HepG2 (cell line): ENCODE measurements around the gene DCAF6.
A peak's percentile ranks its signal among the peaks of the same experiment; 100 is the strongest.

ENCODE experiments used
- ATF3 ChIP-seq: sonication (generic); formaldehyde crosslinking; IDR thresholded peaks from 2 replicates; pipeline ENCODE4 v1.4.0; 2020; ENCODE audit warnings: missing genetic modification reagents
- BHLHE40 ChIP-seq: IDR thresholded peaks from 2 replicates; pipeline ENCODE4 v1.6.1; 2011; ENCODE audit warnings: low read length, improper control_type of control experiment
- CTCF ChIP-seq: sonication (generic); formaldehyde crosslinking; IDR thresholded peaks from 2 replicates; pipeline ENCODE4 v1.5.0; 2020; ENCODE audit warnings: mild to moderate bottlenecking, missing genetic modification reagents, moderate library complexity
- DMTF1 ChIP-seq: sonication (generic); formaldehyde crosslinking; IDR thresholded peaks from 2 replicates; pipeline ENCODE4 v1.4.0; 2020; ENCODE audit warnings: mild to moderate bottlenecking, missing genetic modification reagents
- HDAC6 ChIP-seq: fragments of 200-600 bp; sonication (generic); IDR thresholded peaks from 2 replicates; pipeline ENCODE4 v1.7.0; 2017; ENCODE audit warnings: mild to moderate bottlenecking, antibody characterized with exemption, low read length, low read depth
- NR0B2 ChIP-seq: sonication (generic); formaldehyde crosslinking; IDR thresholded peaks from 2 replicates; pipeline ENCODE4 v1.4.0; 2020; ENCODE audit warnings: mild to moderate bottlenecking, missing genetic modification reagents
- PHF21A ChIP-seq: sonication (generic); formaldehyde crosslinking; IDR thresholded peaks from 2 replicates; pipeline ENCODE4 v1.5.0; 2020; ENCODE audit warnings: mild to moderate bottlenecking, missing genetic modification reagents
- POLR2AphosphoS5 ChIP-seq: IDR thresholded peaks from 2 replicates; pipeline ENCODE4 v1.6.1; 2012; ENCODE audit warnings: low read depth, low read length
- TFE3 ChIP-seq: IDR thresholded peaks from 2 replicates; pipeline ENCODE4 v1.6.1; 2016
- THAP11 ChIP-seq: IDR thresholded peaks from 2 replicates; pipeline ENCODE4 v1.6.1; 2016; ENCODE audit warnings: missing biosample characterization, missing genetic modification reagents
- ZNF362 ChIP-seq: sonication (generic); formaldehyde crosslinking; IDR thresholded peaks from 2 replicates; pipeline ENCODE4 v1.4.0; 2020; ENCODE audit warnings: missing genetic modification reagents, mild to moderate bottlenecking, borderline replicate concordance

GRCh38 chr1:168082008-168082876, 145.8 kb downstream of the DCAF6 start:
- no peak for TF ChIP-seq THAP11 (CRISPR knock-in tag)
- TF ChIP-seq POLR2AphosphoS5: no peak
- TF ChIP-seq NR0B2: no peak
- no peak for TF ChIP-seq ZNF362 (CRISPR knock-in tag)
- TF ChIP-seq ATF3 (CRISPR knock-in tag): no peak
- TF ChIP-seq DMTF1 (CRISPR knock-in tag): no peak
- TF ChIP-seq HDAC6: no peak
- no peak for TF ChIP-seq TFE3 (CRISPR knock-in tag)
- no peak for TF ChIP-seq PHF21A (CRISPR knock-in tag)
- TF ChIP-seq CTCF: peak; percentile 93
- no peak for TF ChIP-seq BHLHE40
